GM12801 (cell line): Measurements from ENCODE around the gene ACVR1C.

Experiments used
- CTCF ChIP-seq: IDR thresholded peaks from one replicate; pipeline ENCODE4 v1.5.1; 2011; ENCODE audit warnings: control low read depth; ENCODE audit not compliant: insufficient read length; ENCODE audit errors: extremely low read depth

Gene ACVR1C

GRCh38 chr2:157587576-157587975, 41.1 kb downstream of the ACVR1C start:
- no peak for TF ChIP-seq CTCF

- no peak for TF ChIP-seq CTCF
Measured at GRCh38 chr2:157574165-157574564, 54.5 kb downstream of the ACVR1C start.

GRCh38 chr2:157572725-157573124, 55.9 kb downstream of the ACVR1C start:
- no peak for TF ChIP-seq CTCF

GRCh38 chr2:157565550-157565949, 63.1 kb downstream of the ACVR1C start:
- no peak for TF ChIP-seq CTCF

- no peak for TF ChIP-seq CTCF
Measured at GRCh38 chr2:157559890-157560289, 68.8 kb downstream of the ACVR1C start.

- TF ChIP-seq CTCF: no peak
Measured at GRCh38 chr2:157559461-157559860, 69.2 kb downstream of the ACVR1C start.

- TF ChIP-seq CTCF: no peak
Measured at GRCh38 chr2:157559061-157559460, 69.6 kb downstream of the ACVR1C start.

GRCh38 chr2:157557770-157558169, 70.9 kb downstream of the ACVR1C start:
- no peak for TF ChIP-seq CTCF
